SKM-1 treated with dmso at 0.1 percent for 144 hours (cell line): Measurements from ENCODE around the gene UBE3C.
"Not testable (repeated sequence)": the region's sequence is repeated elsewhere in the genome, so short reads cannot be mapped to it uniquely, and the experiment has no call there.

Experiments used
- DNase-seq: peaks from one replicate; lab custom pipeline; 2025; ENCODE audit not compliant: unreplicated experiment; lab: John Stamatoyannopoulos, UW

The UBE3C gene

GRCh38 chr7:157270060-157270444 lies 131.3 kb downstream of the UBE3C start:
- no peak for DNase-seq

DNA sequence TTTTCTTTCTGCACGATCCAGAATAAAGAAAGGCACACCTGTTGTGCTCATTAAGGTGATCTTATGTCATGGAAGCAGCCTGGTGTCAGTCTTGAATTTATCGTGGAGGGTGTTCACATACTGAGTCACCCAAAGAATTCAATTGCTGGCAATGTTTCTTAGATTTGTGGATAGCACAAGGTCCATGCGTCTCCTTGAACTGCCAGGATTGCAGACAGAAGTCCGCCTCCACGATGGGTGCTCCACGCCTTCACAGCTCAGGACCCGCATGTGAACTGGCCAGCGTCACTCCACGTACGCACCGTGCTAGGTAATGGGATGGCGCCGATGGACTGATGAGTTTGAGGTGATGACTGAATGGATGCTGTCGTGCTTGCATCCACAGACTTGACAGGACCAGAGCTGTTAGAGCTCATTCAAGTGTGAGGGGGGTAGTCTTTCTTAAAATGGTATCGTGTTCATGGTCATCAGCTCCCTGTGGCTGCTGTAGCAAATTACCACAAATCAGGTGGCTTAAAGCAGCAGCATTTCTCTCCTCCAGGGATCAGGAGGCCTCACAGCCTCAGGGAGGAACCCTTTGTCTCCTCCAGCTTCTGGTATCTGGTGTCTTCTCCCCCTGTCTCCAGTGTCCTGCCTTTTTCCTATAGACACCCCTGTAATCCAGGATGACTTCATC lies 132.7 kb downstream of the UBE3C start:
- no peak for DNase-seq

DNA sequence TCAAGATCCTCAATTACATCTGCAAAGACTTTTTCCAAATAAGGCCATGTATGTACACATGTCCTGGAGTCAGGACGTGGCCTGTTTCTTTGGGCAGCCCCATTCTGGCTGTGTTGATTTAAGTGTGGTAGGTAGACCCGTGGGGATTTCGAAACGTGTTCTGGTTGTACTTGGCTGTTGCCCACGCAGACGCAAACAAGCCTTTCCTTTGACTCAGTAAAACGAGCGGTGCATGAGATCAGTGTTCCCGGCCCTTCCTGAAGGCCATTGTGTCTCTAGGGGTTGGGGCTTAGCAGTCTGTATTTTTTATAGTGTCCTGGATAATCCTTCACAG lies 133.2 kb downstream of the UBE3C start:
- DNase-seq, result no peak

GRCh38 chr7:157272351-157273207 lies 133.9 kb downstream of the UBE3C start:
- no peak for DNase-seq

- DNase-seq, result peak; percentile 2
Observed at GRCh38 chr7:157273208-157274093, 134.7 kb downstream of the UBE3C start.

GRCh38 chr7:157274094-157274634 lies 135.4 kb downstream of the UBE3C start:
- DNase-seq, result not testable (repeated sequence)

DNA sequence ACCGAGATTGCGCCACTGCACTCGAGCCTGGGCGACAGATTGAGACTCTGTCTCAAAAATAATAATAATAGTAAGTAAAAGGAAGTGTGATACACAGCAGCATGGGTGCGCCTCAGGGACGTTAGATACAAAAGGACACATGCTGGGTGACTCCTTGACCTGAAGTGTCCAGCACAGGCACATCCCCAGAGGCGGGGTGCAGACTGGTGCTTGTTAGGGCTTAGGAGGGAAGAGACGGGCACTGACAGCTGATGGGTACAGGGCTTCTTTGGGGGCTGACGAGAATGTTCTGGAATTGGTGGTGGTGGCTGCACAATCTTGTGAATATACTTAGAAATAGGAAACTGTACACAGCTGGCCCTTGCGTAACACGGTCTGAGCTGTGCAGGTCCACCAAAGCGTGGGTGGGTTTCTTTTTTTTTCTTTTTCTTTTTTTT lies 136.3 kb downstream of the UBE3C start:
- no peak for DNase-seq

DNA sequence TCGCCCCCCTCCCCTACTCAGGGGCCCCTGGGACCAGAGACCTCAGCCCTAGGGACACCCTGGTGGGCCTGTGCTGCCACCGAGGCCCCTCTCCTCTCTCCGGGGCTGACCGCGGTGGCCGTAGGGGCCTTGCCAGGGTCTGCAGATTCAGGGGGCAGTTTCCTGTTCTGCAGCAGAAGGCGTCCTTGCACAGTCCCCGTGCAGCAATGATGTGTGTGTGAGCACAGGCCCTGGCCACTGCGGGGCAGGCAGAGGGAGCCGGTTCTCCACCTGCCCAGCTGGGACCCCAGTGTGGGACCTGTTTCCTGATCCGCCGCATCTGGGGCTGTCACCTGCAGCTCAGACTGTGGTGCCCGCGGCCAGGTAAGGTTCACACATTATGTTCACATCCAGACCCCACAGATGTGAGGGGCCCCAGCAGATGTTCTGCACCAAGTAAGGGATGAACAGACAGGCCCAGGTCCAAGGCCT lies 137.4 kb downstream of the UBE3C start:
- no peak for DNase-seq

DNA sequence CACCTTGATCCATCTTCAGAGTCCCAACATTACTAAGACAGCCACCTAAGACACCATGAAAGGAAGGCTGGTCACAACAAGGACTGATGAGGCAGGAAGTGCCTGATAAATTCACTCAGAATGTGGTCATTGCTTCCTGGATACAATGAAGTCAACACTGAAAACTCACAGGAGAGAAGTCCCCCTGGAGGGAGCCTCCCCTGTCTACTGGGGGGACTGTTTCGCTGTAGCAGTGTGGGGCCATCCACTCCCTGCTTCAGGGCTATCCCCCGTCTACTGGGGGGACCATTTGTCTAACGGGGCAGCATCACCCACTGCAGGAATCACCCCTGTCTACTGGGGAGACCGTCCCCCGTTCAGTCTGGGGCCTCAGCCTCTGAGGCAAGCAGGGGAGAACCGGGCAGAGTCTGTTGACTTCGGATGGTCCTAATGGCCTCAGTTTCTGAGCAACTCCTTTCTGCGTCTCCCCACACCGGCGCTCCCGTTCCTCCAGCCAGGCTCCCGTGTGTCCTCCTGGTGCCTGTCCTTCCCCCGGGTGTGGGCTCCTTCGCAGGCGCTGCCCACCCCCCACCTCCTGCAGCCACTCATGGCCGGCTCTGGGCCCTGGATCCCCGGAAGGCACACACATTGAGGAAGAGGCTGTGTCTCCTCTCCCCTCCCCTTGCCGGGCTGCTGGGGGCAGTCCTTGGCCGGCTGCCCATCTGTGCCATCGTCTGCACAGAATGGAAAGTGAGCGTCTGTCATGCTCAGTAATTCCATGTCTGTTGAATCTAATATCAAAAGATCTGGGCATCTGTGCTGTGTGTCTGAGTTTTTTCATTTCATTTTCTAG lies 138.2 kb downstream of the UBE3C start:
- DNase-seq, result no peak

DNA sequence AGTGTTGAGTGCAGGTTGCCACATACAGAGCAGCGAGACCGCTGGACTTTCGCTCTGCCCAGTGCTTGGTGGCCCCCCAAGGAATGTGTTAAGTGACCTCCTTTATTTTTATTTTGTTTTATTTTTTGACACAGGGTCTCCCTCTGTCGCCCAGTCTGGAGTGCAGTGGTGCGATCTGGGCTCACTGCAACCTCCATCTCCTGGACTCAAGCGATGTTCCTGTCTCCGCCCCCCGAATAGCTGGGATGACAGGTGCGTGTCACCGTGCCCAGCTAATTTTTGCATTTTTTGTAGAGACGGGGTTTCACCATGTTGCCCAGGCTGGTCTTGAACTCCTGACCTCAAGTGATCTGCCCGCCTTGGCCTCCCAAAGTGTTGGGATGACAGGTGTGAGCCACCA lies 138.8 kb downstream of the UBE3C start:
- DNase-seq, result not testable (repeated sequence)

- DNase-seq, result no peak
Observed at GRCh38 chr7:157278167-157278790, 139.6 kb downstream of the UBE3C start.

DNA sequence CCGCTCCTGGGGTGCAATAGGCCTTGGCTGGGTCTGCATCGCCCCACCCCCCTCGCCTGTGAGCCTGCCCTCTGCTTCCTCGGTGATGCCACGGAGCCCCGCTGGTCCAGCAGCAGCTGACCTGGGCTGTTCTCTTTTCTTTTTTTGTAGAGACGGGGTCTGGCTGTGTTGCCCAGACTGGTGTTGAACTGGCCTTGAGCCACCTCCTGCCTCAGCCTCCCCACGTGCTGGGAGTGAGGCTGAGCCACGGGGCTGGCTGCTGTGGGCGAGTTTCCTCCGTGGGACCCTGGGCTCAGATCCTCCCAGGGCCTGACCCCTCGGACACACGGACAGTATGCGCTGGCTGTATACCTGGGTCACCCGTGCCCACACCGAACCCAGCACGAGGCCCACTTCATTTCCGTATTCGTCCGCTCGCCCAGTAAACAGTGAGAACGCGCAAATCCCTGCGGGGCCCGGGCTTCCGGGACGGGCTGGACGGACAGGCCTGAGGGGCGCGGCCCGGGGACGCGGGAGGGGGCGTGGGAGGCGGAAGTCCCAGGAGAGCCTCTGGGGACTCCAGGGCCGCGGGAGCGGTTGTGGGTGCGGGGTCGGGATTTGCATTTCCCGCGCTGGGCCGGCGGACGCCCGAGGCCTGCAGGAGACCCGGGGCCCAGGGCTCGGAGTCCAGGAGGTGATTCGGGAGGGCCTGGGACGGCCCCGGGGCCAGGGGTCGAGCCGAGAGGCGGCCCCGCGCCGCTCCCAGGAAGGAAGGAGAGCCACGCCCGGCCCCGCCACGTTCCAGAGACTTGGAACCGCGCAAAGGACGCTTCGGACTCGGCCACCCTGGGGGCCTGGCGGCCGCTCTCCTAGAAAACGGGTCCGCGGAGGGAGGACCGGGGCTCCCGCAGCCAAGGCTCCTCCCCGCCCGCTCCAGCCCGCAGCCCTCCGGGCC lies 140.3 kb downstream of the UBE3C start:
- DNase-seq, result no peak

DNA sequence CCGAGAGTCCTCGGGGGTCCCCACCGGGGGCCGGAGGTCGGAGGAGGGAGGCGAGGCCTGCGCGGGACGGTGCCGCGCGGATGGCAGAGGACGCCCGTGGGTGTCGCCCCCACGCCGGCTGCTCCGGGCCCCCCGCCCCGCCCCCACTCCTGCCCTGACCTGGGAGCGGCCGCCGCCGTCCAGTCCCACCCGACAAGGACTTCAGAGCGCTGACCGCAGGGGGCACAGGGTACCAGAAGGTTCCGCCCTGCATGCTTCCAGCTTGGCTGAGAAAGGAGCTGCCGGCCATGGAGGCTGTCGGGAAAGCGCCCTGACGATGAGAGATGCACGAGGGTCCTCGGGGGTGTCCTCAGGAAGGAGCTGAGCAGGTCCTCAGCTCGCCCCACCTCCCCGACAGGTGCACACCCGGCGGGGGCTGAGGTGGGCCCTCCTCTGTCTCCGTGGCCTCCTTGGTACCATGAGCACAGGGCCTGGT lies 141.1 kb downstream of the UBE3C start:
- DNase-seq, result no peak

DNA sequence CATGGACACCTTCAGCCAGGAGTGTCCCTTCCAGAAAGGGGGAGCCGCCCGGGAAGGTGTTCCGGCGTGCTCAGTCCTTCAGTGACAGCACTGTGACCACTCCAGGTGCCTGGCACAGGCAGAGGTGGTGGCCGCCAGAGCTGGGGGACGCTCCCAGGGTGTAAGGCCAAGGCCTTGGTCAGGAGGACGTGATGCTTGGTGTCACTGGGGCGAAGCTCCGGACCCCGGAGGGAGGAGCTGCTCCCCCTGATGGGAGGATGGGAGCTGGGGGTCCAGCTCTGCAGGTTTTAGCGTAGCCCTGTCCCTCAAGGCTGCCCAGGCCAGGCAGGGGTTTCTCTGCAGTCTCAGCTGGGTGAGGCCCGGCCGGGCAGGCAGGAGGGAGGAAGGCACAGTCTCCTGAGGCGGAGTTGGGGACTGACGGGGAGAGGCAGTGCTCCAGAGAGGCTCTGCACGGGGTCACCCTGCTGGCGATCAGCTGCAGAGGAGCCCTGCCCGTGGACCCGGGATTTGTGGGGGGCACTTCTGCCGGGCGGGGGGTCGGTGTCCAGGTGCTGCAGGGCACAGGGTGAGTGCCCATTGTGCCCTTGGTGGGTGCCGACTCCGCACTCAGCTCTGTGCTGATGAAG lies 141.6 kb downstream of the UBE3C start:
- DNase-seq, result no peak

DNA sequence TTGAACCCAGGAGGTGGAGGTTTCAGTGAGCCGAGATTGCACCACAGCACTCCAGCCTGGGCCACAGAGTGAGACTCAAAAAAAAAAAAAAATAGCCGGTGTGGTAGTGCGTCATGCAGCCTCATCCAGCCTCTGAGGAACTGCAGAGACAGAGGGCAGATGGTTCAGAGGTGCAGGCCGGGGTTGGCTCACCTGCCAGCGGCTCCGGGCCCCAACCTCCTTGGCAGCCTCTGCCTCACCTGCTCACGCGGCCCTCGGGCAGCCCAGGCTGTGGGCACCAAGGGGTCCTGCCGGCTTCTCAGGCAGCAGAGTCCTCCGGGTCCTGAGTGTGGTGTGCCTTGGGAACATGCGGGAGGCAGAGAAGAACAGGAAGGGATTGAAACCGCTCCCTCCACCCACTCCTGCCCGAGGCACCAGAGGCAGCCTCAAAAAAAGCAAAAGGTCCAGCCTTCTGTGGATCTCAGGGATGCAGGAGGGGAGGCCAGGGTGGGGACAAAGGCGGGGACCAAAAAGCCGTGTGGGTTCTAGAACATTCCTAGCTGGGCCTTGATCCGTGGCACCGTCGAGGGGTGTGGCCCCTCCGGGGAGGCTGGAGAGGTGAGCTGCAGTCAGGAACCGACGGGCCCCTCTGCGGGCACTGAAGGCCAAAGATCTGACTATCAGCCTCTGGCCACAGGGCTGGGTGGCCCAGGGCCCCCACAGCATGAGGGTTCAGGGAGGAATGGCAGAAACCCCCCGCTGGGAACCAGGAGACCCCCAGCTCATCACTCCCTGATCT lies 142.7 kb downstream of the UBE3C start:
- DNase-seq, result no peak

DNA sequence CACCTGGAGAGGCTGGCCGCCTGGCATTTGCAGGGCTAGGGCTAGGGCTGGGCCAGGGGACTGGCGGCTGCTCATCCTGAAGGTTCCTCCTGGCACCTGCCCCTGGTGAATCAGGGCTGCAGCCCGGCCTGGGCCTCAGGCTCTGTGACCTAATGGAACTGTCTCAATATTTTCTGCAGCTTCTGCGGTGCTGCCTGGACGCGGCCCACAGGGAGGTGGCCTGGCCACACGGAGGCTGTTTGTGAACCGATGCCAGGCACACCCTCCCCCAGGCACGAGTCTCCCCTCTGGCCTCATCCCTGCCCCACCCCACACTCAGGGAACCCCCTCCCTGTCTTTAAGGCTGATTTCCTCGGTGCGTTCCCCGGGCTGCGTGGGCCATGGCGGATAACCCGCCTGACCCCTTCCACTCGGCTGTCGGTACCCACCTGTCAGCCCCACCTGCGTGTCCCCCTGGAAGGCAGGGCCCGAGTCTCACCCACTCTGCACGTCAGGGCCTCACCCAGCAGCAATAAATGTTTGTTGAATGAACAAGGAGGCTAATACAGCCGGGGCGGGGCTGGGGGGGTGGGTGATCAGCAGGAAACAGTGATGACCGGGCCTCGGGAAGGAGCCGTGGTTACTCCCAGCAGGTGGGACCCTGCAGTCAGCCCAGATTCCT lies 143.5 kb downstream of the UBE3C start:
- DNase-seq, result no peak
